VCaP (cell line): ENCODE data around the gene UNC80.

Experiments used
- H3K27ac ChIP-seq: fragments of 450-650 bp; 2 replicates; pipeline ENCODE4 v1.5.1; 2017
- TF ChIP-seq, protein P1 (sequence below): fragments of 450-650 bp; conservative IDR thresholded peaks from 2 replicates; pipeline ENCODE4 v1.5.1; 2017; ENCODE audit warnings: mild to moderate bottlenecking, moderate library complexity

UNC80 gene

DNA sequence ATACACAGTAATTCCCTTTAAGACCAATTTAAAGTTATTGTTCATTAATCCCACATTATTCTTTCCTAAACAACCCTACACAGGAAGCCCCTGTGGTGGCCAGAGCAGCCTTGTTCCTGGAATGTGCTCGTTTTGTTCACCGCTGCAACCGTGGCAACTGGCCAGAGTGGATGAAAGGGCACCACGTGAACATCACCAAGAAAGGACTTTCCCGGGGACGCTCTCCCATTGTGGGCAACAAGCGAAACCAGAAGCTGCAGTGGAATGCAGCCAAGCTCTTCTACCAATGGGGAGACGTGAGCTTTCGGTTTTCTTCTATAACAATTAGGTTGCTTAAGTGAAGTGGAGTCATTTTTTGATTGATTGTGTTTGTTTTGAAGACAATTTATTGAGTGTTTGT lies 101.0 kb downstream of the UNC80 start:
- TF ChIP-seq, protein P1, sequence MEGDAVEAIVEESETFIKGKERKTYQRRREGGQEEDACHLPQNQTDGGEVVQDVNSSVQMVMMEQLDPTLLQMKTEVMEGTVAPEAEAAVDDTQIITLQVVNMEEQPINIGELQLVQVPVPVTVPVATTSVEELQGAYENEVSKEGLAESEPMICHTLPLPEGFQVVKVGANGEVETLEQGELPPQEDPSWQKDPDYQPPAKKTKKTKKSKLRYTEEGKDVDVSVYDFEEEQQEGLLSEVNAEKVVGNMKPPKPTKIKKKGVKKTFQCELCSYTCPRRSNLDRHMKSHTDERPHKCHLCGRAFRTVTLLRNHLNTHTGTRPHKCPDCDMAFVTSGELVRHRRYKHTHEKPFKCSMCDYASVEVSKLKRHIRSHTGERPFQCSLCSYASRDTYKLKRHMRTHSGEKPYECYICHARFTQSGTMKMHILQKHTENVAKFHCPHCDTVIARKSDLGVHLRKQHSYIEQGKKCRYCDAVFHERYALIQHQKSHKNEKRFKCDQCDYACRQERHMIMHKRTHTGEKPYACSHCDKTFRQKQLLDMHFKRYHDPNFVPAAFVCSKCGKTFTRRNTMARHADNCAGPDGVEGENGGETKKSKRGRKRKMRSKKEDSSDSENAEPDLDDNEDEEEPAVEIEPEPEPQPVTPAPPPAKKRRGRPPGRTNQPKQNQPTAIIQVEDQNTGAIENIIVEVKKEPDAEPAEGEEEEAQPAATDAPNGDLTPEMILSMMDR = no peak
- H3K27ac ChIP-seq = no peak overlapping the region

DNA sequence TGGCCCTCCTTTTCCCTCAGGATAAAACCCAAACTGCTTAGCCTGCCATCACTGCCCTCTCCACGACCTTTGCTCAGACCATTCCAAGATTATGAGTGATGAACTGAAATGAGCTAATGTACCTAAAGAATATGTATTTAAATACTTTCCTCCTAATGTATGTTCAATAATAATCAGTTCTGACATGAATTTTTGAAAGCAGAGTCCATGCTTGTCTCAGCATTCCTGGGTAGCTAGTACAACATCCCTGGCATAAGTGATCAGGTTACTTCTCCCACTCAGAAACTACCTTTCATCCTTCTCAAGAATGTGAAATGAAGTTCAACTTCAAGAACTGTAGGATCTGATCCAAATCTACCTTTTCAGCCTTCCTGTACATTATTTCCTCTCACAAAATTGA lies 103.6 kb downstream of the UNC80 start:
- no peak overlapping the region for H3K27ac ChIP-seq
- TF ChIP-seq, protein P1 = no peak

DNA sequence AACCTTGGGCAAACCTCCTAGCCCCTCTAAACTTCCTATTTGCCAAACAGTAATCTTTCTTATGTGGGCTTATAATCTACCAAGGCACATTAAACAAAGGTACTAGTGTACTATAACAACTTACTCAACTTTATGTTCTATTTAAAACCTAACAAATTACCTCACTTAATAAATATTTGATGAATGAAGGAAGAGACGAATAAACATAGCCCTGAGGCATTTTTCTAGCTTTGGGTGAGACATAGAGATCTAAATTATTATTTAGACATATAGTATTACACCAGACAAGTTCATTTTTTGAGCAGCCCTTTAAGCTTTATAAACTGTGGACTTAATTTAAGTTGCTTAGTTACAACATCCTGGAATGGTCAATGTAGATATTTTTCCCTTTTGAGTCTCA lies 104.6 kb downstream of the UNC80 start:
- H3K27ac ChIP-seq = no peak overlapping the region
- TF ChIP-seq, protein P1 = no peak

DNA sequence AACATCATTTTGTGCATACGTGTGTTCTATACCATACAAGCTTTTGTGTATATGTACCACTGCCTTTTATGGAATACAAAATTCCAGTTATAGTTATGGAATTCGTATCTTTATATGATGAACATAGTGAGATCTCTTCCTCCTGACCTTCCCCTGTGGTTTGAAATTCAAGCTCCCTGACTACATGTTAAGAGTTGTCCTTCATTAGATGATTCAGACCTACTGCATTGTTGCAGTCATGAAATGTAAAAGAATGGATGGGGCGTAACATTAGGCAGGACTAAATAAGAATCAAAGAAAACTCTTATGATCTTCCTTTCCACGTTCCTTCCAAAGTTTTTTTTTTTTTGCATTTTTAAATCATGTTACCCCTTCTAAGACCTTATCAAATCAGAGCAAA lies 107.1 kb downstream of the UNC80 start:
- TF ChIP-seq, protein P1 = no peak
- no peak overlapping the region for H3K27ac ChIP-seq

DNA sequence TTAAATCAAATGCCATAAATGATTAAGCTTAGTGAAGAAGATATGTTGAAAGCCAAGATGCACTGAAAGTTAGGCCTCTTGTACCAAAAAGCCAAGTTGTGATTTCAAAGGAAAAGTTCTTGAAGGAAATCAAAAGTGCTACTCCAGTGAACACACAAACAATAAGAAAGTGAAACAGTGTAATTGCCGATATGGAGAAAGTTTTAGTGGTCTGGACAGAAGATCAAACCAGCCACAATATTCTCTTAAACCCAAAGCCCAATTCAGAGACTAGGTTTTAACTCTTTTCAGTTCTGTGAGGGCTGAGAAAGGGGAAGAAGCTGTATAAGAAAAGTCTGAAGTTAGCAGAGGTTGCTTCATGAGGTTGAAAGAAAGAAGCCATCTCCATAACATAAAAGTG lies 129.0 kb downstream of the UNC80 start:
- TF ChIP-seq, protein P1 = no peak
- H3K27ac ChIP-seq = no peak overlapping the region

DNA sequence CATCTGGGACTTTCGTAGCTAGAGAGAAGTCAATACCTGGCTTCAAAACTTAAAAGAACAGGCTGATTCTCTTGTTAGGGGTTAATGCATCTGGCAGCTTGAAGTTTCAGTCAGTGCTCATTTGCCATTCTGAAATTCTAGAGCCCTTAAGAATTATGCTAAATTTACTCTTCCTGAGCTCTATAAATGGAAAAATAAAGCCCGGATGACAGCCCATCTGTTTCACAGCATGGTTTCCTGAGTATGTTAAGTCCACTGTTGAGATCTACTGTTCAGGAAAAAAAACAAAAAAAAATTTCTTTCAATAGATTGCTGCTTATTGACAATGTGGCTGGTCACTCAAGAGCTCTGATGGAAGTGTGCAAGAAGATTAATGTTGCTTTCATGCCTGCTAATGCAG lies 129.5 kb downstream of the UNC80 start:
- H3K27ac ChIP-seq = no peak overlapping the region
- TF ChIP-seq, protein P1 = no peak

DNA sequence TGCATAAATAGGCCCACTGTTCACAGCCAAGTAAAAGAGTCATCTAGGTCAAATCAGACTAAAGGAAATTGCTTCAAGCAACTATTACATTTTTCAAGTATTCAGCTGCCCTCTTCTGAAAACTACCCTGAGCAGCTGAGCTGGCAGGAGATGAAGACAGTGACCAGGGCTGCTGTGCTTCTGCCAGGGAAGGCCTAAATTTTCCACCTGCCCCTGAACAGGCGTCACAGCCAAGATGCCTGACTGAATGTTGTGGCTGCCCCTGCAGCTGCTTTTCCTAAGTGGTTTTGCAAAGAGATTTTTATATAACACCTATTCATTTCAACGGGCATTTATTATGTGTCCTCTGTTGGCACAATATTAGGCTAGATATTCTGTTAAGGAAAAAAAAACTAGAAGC lies 134.1 kb downstream of the UNC80 start:
- no peak overlapping the region for H3K27ac ChIP-seq
- TF ChIP-seq, protein P1 = no peak

DNA sequence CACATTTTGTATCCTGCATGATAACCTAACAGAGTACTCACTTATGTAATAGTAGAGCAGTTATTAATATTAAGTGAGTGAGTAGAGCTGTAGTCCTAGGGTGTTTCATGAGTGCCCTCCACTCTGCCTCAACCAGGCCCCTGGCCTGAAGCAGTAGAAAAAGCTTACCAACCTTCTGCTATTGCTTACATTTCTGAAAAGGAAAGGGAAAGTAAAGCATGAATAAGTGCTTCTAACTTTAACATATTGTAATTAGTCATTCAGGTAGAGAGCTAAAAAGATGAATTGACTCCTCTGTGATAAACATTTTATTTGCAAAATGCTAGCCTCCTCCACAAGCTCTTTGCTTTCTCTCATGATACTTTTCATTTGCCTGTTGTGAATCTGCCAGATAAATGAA lies 136.1 kb downstream of the UNC80 start:
- H3K27ac ChIP-seq = no peak overlapping the region
- TF ChIP-seq, protein P1 = no peak
